K562 (cell line): ENCODE measurements around the gene NES. TPM values are rescaled to one million over a fixed set of nuclear protein-coding genes. Genes with fewer than 3 reads are reported as not detected.

Experiments
- CBFA2T3 ChIP-seq: fragments of 450-650 bp; IDR thresholded peaks from 2 replicates; pipeline ENCODE4 v1.6.1; 2017
- HCFC1 ChIP-seq: IDR thresholded peaks from 2 replicates; pipeline ENCODE4 v1.6.1; 2012; ENCODE audit warnings: low read depth, low read length, improper control_type of control experiment
- HDAC8 ChIP-seq: fragments of 450-650 bp; IDR thresholded peaks from 2 replicates; pipeline ENCODE4 v1.6.1; 2016; ENCODE audit warnings: mild to moderate bottlenecking, missing genetic modification characterization, moderate library complexity, missing compliant biosample characterization
- JUN ChIP-seq, 2 experiments: sonication (generic) in 1 of 2; formaldehyde crosslinking in 1 of 2; IDR thresholded peaks; 2 replicates each; pipeline versions ENCODE4 v1.6.1 to v1.8.0; 2012 to 2022; ENCODE audit warnings: borderline replicate concordance in 2 of 2, mild to moderate bottlenecking in 2 of 2, improper control_type of control experiment in 1 of 2, low read depth in 1 of 2, low read length in 1 of 2, missing genetic modification reagents in 1 of 2
- KDM5B ChIP-seq: fragments of 200-600 bp; sonication (generic); IDR thresholded peaks from 2 replicates; pipeline ENCODE4 v1.6.1; 2012; ENCODE audit warnings: low read depth, mild to moderate bottlenecking, moderate library complexity, low read length, control low read depth, inconsistent platforms; ENCODE audit not compliant: insufficient replicate concordance
- LARP7 ChIP-seq: fragments of 450-650 bp; IDR thresholded peaks from 2 replicates; pipeline ENCODE4 v1.6.1; 2016
- MAZ ChIP-seq, 2 experiments: fragments of 450-650 bp in 1 of 2; sonication (generic) in 1 of 2; formaldehyde crosslinking; IDR thresholded peaks in 1 of 2; conservative IDR thresholded peaks in 1 of 2; 2 replicates each; pipeline versions ENCODE4 v1.4.0 to v1.5.0; 2020; ENCODE audit warnings: mild to moderate bottlenecking in 1 of 2, missing genetic modification reagents in 1 of 2
- PRMT5 ChIP-seq: sonication (generic); formaldehyde crosslinking; IDR thresholded peaks from 2 replicates; pipeline ENCODE4 v1.5.0; 2020; ENCODE audit warnings: missing genetic modification reagents
- SAFB2 ChIP-seq: fragments of 200-400 bp; formaldehyde crosslinking; IDR thresholded peaks from 2 replicates; pipeline ENCODE4 v1.6.1; 2018; ENCODE audit warnings: borderline replicate concordance, low read length, low read depth, moderate library complexity; ENCODE audit not compliant: severe bottlenecking
- SIN3B ChIP-seq: fragments of 450-650 bp; IDR thresholded peaks from 2 replicates; pipeline ENCODE4 v1.6.1; 2017; ENCODE audit warnings: low read depth, mild to moderate bottlenecking, moderate library complexity
- ZC3H8 ChIP-seq: fragments of 450-650 bp; IDR thresholded peaks from 2 replicates; pipeline ENCODE4 v1.6.1; 2017
- ZNF12 ChIP-seq: sonication (generic); formaldehyde crosslinking; IDR thresholded peaks from 2 replicates; pipeline ENCODE4 v1.4.0; 2020; ENCODE audit warnings: mild to moderate bottlenecking, missing genetic modification reagents
- ZNF212 ChIP-seq: fragments of 450-650 bp; formaldehyde crosslinking; IDR thresholded peaks from 2 replicates; pipeline ENCODE4 v1.4.0; 2020; ENCODE audit warnings: mild to moderate bottlenecking
- polyA plus RNA-seq, 8 experiments: library from polyadenylated mRNA; depleted of rRNA in 4 of 8; stranded (reverse) in 5 of 8; unstranded in 3 of 8; fragments of >200 nt; fragmentation: Nextera tagmentation in 2 of 8; fragmentation: Illumina TruSeq in 1 of 8; extraction: Ambion mirVana in 2 of 8; extraction: Trizol in 1 of 8; gene quantifications; 2 replicates each; pipeline versions ENCODE4 v1.2.1 to v1.2.3, GENCODE V29; 2011 to 2014; ENCODE audit warnings: inconsistent platforms in 1 of 8, missing spikeins in 1 of 8
- total RNA-seq, 7 experiments: library from RNA; depleted of rRNA in 6 of 7; stranded (reverse); fragments of >200 nt in 6 of 7; fragmentation: Illumina TruSeq in 2 of 7; extraction: Trizol in 2 of 7; gene quantifications; 2 replicates each; pipeline versions ENCODE4 v1.2.1 to v1.2.3, GENCODE V29; 2011 to 2021; ENCODE audit warnings: low replicate concordance in 1 of 7
- TF ChIP-seq, protein P1 (sequence below): fragments of 450-650 bp; IDR thresholded peaks from 2 replicates; pipeline ENCODE4 v1.6.1; 2018; ENCODE audit not compliant: partially characterized antibody
- TF ChIP-seq, protein P2 (sequence below): sonication (generic); formaldehyde crosslinking; IDR thresholded peaks from 2 replicates; pipeline ENCODE4 v1.8.0; 2023; ENCODE audit warnings: mild to moderate bottlenecking, missing genetic modification reagents
- TF ChIP-seq, protein P3 (sequence below), 2 experiments: fragments of 450-650 bp in 1 of 2; sonication (generic) in 1 of 2; formaldehyde crosslinking; conservative IDR thresholded peaks; 2 replicates each; pipeline versions ENCODE4 v1.4.0 to v1.8.1; 2020 to 2022; ENCODE audit warnings: mild to moderate bottlenecking in 1 of 2, missing genetic modification reagents in 1 of 2
- TF ChIP-seq, protein P4 (sequence below), 2 experiments: fragments of 450-650 bp; conservative IDR thresholded peaks; 2 replicates each; pipeline ENCODE4 v1.6.1; 2017; ENCODE audit warnings: mild to moderate bottlenecking in 2 of 2, moderate library complexity in 2 of 2
- TF ChIP-seq, protein P5 (sequence below): sonication (generic); formaldehyde crosslinking; IDR thresholded peaks from 2 replicates; pipeline ENCODE4 v1.8.1; 2023; ENCODE audit warnings: mild to moderate bottlenecking, missing genetic modification reagents

NES gene
- total and polyA plus RNA-seq, 9 of the 15 experiments (the other 6 are each of a cell fraction or from before 2014, with no cell fraction given): 0.10 to 8.6 (median 4.2) TPM

DNA sequence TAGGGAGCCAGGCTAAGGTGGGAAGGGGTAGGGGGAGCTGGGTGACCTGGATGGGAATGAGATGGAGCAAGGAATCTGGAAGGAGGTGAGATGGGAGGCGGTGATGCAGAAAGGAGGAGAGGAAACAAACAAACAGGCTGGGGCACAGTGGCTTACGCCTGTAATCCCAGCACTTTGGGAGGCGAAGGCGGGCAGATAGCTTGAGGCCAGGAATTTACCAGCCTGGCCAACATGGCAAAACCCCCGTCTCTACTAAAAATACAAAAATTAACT, 17.4 kb upstream of the NES start (continued):
- TF ChIP-seq JUN (IDR thresholded peaks at IDR 0.05; ENCODE audit: borderline replicate concordance, low read depth, low read length) (no peak), JUN (CRISPR knock-in tag; IDR thresholded peaks at IDR 0.05; ENCODE audit: borderline replicate concordance) (no peak), LARP7 (0 out of 2 replicates have a peak, but pooled peaks have one; percentile 40), ZNF12 (CRISPR knock-in tag) (no peak), MAZ (CRISPR knock-in tag; conservative IDR thresholded peaks at IDR 0.05 in 1 of 2, IDR thresholded peaks at IDR 0.05 in 1 of 2) (no peak), ZNF212 (CRISPR knock-in tag) (no peak), SAFB2 (no peak), HCFC1 (no peak), PRMT5 (CRISPR knock-in tag) (no peak), ZC3H8 (0 out of 2 replicates have a peak, but pooled peaks have one; percentile 14), CBFA2T3 (no peak), SIN3B (no peak), HDAC8 (tag) (no peak), KDM5B (no peak)
- TF ChIP-seq, protein P1, sequence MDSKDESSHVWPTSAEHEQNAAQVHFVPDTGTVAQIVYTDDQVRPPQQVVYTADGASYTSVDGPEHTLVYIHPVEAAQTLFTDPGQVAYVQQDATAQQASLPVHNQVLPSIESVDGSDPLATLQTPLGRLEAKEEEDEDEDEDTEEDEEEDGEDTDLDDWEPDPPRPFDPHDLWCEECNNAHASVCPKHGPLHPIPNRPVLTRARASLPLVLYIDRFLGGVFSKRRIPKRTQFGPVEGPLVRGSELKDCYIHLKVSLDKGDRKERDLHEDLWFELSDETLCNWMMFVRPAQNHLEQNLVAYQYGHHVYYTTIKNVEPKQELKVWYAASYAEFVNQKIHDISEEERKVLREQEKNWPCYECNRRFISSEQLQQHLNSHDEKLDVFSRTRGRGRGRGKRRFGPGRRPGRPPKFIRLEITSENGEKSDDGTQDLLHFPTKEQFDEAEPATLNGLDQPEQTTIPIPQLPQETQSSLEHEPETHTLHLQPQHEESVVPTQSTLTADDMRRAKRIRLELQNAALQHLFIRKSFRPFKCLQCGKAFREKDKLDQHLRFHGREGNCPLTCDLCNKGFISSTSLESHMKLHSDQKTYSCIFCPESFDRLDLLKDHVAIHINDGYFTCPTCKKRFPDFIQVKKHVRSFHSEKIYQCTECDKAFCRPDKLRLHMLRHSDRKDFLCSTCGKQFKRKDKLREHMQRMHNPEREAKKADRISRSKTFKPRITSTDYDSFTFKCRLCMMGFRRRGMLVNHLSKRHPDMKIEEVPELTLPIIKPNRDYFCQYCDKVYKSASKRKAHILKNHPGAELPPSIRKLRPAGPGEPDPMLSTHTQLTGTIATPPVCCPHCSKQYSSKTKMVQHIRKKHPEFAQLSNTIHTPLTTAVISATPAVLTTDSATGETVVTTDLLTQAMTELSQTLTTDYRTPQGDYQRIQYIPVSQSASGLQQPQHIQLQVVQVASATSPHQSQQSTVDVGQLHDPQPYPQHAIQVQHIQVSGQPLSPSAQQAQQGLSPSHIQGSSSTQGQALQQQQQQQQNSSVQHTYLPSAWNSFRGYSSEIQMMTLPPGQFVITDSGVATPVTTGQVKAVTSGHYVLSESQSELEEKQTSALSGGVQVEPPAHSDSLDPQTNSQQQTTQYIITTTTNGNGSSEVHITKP: no peak
- TF ChIP-seq, protein P2, sequence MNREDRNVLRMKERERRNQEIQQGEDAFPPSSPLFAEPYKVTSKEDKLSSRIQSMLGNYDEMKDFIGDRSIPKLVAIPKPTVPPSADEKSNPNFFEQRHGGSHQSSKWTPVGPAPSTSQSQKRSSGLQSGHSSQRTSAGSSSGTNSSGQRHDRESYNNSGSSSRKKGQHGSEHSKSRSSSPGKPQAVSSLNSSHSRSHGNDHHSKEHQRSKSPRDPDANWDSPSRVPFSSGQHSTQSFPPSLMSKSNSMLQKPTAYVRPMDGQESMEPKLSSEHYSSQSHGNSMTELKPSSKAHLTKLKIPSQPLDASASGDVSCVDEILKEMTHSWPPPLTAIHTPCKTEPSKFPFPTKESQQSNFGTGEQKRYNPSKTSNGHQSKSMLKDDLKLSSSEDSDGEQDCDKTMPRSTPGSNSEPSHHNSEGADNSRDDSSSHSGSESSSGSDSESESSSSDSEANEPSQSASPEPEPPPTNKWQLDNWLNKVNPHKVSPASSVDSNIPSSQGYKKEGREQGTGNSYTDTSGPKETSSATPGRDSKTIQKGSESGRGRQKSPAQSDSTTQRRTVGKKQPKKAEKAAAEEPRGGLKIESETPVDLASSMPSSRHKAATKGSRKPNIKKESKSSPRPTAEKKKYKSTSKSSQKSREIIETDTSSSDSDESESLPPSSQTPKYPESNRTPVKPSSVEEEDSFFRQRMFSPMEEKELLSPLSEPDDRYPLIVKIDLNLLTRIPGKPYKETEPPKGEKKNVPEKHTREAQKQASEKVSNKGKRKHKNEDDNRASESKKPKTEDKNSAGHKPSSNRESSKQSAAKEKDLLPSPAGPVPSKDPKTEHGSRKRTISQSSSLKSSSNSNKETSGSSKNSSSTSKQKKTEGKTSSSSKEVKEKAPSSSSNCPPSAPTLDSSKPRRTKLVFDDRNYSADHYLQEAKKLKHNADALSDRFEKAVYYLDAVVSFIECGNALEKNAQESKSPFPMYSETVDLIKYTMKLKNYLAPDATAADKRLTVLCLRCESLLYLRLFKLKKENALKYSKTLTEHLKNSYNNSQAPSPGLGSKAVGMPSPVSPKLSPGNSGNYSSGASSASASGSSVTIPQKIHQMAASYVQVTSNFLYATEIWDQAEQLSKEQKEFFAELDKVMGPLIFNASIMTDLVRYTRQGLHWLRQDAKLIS (CRISPR knock-in tag): no peak
- TF ChIP-seq, protein P3, sequence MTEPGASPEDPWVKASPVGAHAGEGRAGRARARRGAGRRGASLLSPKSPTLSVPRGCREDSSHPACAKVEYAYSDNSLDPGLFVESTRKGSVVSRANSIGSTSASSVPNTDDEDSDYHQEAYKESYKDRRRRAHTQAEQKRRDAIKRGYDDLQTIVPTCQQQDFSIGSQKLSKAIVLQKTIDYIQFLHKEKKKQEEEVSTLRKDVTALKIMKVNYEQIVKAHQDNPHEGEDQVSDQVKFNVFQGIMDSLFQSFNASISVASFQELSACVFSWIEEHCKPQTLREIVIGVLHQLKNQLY (CRISPR knock-in tag; conservative IDR thresholded peaks at IDR 0.05): no peak
- TF ChIP-seq, protein P4, sequence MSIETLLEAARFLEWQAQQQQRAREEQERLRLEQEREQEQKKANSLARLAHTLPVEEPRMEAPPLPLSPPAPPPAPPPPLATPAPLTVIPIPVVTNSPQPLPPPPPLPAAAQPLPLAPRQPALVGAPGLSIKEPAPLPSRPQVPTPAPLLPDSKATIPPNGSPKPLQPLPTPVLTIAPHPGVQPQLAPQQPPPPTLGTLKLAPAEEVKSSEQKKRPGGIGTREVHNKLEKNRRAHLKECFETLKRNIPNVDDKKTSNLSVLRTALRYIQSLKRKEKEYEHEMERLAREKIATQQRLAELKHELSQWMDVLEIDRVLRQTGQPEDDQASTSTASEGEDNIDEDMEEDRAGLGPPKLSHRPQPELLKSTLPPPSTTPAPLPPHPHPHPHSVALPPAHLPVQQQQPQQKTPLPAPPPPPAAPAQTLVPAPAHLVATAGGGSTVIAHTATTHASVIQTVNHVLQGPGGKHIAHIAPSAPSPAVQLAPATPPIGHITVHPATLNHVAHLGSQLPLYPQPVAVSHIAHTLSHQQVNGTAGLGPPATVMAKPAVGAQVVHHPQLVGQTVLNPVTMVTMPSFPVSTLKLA (conservative IDR thresholded peaks at IDR 0.05): no peak
- TF ChIP-seq, protein P5, sequence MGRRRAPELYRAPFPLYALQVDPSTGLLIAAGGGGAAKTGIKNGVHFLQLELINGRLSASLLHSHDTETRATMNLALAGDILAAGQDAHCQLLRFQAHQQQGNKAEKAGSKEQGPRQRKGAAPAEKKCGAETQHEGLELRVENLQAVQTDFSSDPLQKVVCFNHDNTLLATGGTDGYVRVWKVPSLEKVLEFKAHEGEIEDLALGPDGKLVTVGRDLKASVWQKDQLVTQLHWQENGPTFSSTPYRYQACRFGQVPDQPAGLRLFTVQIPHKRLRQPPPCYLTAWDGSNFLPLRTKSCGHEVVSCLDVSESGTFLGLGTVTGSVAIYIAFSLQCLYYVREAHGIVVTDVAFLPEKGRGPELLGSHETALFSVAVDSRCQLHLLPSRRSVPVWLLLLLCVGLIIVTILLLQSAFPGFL (CRISPR knock-in tag): no peak
